Measurements from ENCODE around the gene BLNK.
"Not testable (repeated sequence)": the region's sequence is repeated elsewhere in the genome, so short reads cannot be mapped to it uniquely, and the experiment has no call there.

The BLNK gene

GRCh38 chr10:96225119-96225518 lies 46.2 kb downstream of the BLNK start:
- DNase-seq (ENCODE audit: low read depth in 2 of 2), result no peak

- no peak for DNase-seq (ENCODE audit: low read depth in 2 of 2)
Measured at GRCh38 chr10:96222908-96223307, 48.5 kb downstream of the BLNK start.

GRCh38 chr10:96222441-96222840 lies 48.9 kb downstream of the BLNK start:
- DNase-seq (ENCODE audit: low read depth in 2 of 2), result no peak

- no peak for DNase-seq (ENCODE audit: low read depth in 2 of 2)
Measured at GRCh38 chr10:96218826-96219225, 52.5 kb downstream of the BLNK start.

GRCh38 chr10:96217711-96218110 lies 53.7 kb downstream of the BLNK start:
- DNase-seq (ENCODE audit: low read depth in 2 of 2), result no peak

- DNase-seq (ENCODE audit: low read depth in 2 of 2), result no peak
Measured at GRCh38 chr10:96216775-96217174, 54.6 kb downstream of the BLNK start.

- no peak for DNase-seq (ENCODE audit: low read depth in 2 of 2)
Measured at GRCh38 chr10:96212911-96213310, 58.5 kb downstream of the BLNK start.

- DNase-seq (ENCODE audit: low read depth in 2 of 2), result no peak
Measured at GRCh38 chr10:96211764-96212163, 59.6 kb downstream of the BLNK start.

- DNase-seq (ENCODE audit: low read depth in 2 of 2), result no peak
Measured at GRCh38 chr10:96208946-96209345, 62.4 kb downstream of the BLNK start.

GRCh38 chr10:96208271-96208670 lies 63.1 kb downstream of the BLNK start:
- DNase-seq (ENCODE audit: low read depth in 2 of 2), result no peak

- no peak for DNase-seq (ENCODE audit: low read depth in 2 of 2)
Measured at GRCh38 chr10:96205580-96205979, 65.8 kb downstream of the BLNK start.

- DNase-seq (ENCODE audit: low read depth in 2 of 2), result no peak
Measured at GRCh38 chr10:96201525-96201924, 69.8 kb downstream of the BLNK start.

GRCh38 chr10:96189505-96189904 lies 81.9 kb downstream of the BLNK start:
- not testable (repeated sequence) for DNase-seq (ENCODE audit: low read depth in 2 of 2)

- DNase-seq (ENCODE audit: low read depth in 2 of 2), result no peak
Measured at GRCh38 chr10:96188916-96189315, 82.5 kb downstream of the BLNK start.

GRCh38 chr10:96188421-96188820 lies 82.9 kb downstream of the BLNK start:
- no peak for DNase-seq (ENCODE audit: low read depth in 2 of 2)

- no peak for DNase-seq (ENCODE audit: low read depth in 2 of 2)
Measured at GRCh38 chr10:96176985-96177384, 94.4 kb downstream of the BLNK start.

GRCh38 chr10:96172666-96173065 lies 98.7 kb downstream of the BLNK start:
- DNase-seq (ENCODE audit: low read depth in 2 of 2), result no peak

GRCh38 chr10:96170230-96170629 lies 101.1 kb downstream of the BLNK start:
- no peak for DNase-seq (ENCODE audit: low read depth in 2 of 2)

GRCh38 chr10:96168546-96168945 lies 102.8 kb downstream of the BLNK start:
- DNase-seq (ENCODE audit: low read depth in 2 of 2), result no peak

GRCh38 chr10:96165726-96166125 lies 105.6 kb downstream of the BLNK start:
- DNase-seq (ENCODE audit: low read depth in 2 of 2), result no peak

GRCh38 chr10:96153070-96153469 lies 118.3 kb downstream of the BLNK start:
- DNase-seq (ENCODE audit: low read depth in 2 of 2), result no peak

GRCh38 chr10:96152437-96152836 lies 118.9 kb downstream of the BLNK start:
- no peak for DNase-seq (ENCODE audit: low read depth in 2 of 2)

All from stimulated activated CD8-positive, alpha-beta memory T cell treated with anti-CD3 and anti-CD28 coated beads, Interleukin-7, amount 100 ng/mL, for 4 hours (primary cell).